Liver (tissue), 3 donors: ENCODE results near the gene ARL5A.

Experiments
- EGR1 ChIP-seq, 2 donors: IDR thresholded peaks; 2 replicates each; pipeline ENCODE4 v1.6.1; 2016 to 2018; ENCODE audit warnings: antibody characterized with exemption in 2 of 2, low read depth in 2 of 2
- FOXA1 ChIP-seq: IDR thresholded peaks from 2 replicates; pipeline ENCODE4 v1.6.1; 2016; ENCODE audit warnings: antibody characterized with exemption
- GABPA ChIP-seq, 2 donors: IDR thresholded peaks in 1 of 2; conservative IDR thresholded peaks in 1 of 2; 2 replicates each; pipeline ENCODE4 v1.6.1; 2016; ENCODE audit warnings: antibody characterized with exemption in 2 of 2, mild to moderate bottlenecking in 1 of 2, moderate library complexity in 1 of 2
- HNF4G ChIP-seq: IDR thresholded peaks from 2 replicates; pipeline ENCODE4 v1.6.1; 2016; ENCODE audit warnings: antibody characterized with exemption
- NR2F2 ChIP-seq: IDR thresholded peaks from 2 replicates; pipeline ENCODE4 v1.6.1; 2016; ENCODE audit warnings: antibody characterized with exemption
- RXRA ChIP-seq, 2 donors: IDR thresholded peaks; 2 replicates each; pipeline ENCODE4 v1.6.1; 2017 to 2018; ENCODE audit warnings: antibody characterized with exemption in 2 of 2, mild to moderate bottlenecking in 1 of 2
- SP1 ChIP-seq: IDR thresholded peaks from 2 replicates; pipeline ENCODE4 v1.6.1; 2018; ENCODE audit warnings: antibody characterized with exemption, mild to moderate bottlenecking
- TAF1 ChIP-seq: conservative IDR thresholded peaks from 2 replicates; pipeline ENCODE4 v1.6.1; 2016; ENCODE audit warnings: antibody characterized with exemption, mild to moderate bottlenecking
- YY1 ChIP-seq: IDR thresholded peaks from 2 replicates; pipeline ENCODE4 v1.6.1; 2016; ENCODE audit warnings: antibody characterized with exemption, mild to moderate bottlenecking
- TF ChIP-seq, protein P1 (sequence below): fragments of 150-350 bp; IDR thresholded peaks from 2 replicates; pipeline ENCODE4 v1.5.1; 2017; ENCODE audit warnings: improper control_type of control experiment, low read depth, low read length; ENCODE audit not compliant: missing input control
- TF ChIP-seq, protein P2 (sequence below): IDR thresholded peaks from 2 replicates; pipeline ENCODE4 v1.6.1; 2016; ENCODE audit warnings: antibody characterized with exemption, mild to moderate bottlenecking
- TF ChIP-seq, protein P3 (sequence below): IDR thresholded peaks from 2 replicates; pipeline ENCODE4 v1.6.1; 2016; ENCODE audit warnings: antibody characterized with exemption
- TF ChIP-seq, protein P4 (sequence below): IDR thresholded peaks from 2 replicates; pipeline ENCODE4 v1.6.1; 2016; ENCODE audit warnings: antibody characterized with exemption
- donor health status: healthy.
- donor health status: healthy.

DNA sequence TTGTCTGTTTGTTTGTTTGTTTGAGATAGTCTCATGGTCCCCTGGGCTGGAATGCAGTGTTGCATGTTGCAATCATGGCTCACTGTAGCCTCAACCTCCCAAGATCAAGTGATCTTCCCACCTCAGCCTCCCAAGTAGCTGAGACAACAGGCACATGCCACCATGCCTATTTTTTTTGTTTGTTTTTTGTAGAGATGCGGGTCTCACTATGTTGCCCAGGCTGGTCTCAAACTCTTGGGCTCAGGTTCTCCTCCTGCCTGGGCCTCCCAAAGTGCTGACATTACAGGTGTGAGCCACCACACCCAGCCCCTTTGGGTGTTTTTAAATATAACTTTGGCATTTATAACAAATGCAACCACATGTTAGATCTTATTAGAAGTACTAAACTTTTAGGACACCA, 37.5 kb downstream of the ARL5A start:
- TF ChIP-seq, protein P1, sequence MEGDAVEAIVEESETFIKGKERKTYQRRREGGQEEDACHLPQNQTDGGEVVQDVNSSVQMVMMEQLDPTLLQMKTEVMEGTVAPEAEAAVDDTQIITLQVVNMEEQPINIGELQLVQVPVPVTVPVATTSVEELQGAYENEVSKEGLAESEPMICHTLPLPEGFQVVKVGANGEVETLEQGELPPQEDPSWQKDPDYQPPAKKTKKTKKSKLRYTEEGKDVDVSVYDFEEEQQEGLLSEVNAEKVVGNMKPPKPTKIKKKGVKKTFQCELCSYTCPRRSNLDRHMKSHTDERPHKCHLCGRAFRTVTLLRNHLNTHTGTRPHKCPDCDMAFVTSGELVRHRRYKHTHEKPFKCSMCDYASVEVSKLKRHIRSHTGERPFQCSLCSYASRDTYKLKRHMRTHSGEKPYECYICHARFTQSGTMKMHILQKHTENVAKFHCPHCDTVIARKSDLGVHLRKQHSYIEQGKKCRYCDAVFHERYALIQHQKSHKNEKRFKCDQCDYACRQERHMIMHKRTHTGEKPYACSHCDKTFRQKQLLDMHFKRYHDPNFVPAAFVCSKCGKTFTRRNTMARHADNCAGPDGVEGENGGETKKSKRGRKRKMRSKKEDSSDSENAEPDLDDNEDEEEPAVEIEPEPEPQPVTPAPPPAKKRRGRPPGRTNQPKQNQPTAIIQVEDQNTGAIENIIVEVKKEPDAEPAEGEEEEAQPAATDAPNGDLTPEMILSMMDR: no peak
- TF ChIP-seq, protein P2, sequence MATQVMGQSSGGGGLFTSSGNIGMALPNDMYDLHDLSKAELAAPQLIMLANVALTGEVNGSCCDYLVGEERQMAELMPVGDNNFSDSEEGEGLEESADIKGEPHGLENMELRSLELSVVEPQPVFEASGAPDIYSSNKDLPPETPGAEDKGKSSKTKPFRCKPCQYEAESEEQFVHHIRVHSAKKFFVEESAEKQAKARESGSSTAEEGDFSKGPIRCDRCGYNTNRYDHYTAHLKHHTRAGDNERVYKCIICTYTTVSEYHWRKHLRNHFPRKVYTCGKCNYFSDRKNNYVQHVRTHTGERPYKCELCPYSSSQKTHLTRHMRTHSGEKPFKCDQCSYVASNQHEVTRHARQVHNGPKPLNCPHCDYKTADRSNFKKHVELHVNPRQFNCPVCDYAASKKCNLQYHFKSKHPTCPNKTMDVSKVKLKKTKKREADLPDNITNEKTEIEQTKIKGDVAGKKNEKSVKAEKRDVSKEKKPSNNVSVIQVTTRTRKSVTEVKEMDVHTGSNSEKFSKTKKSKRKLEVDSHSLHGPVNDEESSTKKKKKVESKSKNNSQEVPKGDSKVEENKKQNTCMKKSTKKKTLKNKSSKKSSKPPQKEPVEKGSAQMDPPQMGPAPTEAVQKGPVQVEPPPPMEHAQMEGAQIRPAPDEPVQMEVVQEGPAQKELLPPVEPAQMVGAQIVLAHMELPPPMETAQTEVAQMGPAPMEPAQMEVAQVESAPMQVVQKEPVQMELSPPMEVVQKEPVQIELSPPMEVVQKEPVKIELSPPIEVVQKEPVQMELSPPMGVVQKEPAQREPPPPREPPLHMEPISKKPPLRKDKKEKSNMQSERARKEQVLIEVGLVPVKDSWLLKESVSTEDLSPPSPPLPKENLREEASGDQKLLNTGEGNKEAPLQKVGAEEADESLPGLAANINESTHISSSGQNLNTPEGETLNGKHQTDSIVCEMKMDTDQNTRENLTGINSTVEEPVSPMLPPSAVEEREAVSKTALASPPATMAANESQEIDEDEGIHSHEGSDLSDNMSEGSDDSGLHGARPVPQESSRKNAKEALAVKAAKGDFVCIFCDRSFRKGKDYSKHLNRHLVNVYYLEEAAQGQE: no peak
- no peak for TF ChIP-seq RXRA (IDR thresholded peaks at IDR 0.05)
- TF ChIP-seq, protein P3, sequence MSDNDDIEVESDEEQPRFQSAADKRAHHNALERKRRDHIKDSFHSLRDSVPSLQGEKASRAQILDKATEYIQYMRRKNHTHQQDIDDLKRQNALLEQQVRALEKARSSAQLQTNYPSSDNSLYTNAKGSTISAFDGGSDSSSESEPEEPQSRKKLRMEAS: no peak
- no peak for TF ChIP-seq HNF4G
- no peak for TF ChIP-seq TAF1
- TF ChIP-seq EGR1 (IDR thresholded peaks at IDR 0.05; ENCODE audit: low read depth in 2 of 2): no peak
- TF ChIP-seq GABPA (IDR thresholded peaks at IDR 0.05 in 1 of 2, conservative IDR thresholded peaks at IDR 0.05 in 1 of 2): no peak
- no peak for TF ChIP-seq FOXA1
- no peak for TF ChIP-seq YY1
- TF ChIP-seq SP1: no peak
- TF ChIP-seq, protein P4, sequence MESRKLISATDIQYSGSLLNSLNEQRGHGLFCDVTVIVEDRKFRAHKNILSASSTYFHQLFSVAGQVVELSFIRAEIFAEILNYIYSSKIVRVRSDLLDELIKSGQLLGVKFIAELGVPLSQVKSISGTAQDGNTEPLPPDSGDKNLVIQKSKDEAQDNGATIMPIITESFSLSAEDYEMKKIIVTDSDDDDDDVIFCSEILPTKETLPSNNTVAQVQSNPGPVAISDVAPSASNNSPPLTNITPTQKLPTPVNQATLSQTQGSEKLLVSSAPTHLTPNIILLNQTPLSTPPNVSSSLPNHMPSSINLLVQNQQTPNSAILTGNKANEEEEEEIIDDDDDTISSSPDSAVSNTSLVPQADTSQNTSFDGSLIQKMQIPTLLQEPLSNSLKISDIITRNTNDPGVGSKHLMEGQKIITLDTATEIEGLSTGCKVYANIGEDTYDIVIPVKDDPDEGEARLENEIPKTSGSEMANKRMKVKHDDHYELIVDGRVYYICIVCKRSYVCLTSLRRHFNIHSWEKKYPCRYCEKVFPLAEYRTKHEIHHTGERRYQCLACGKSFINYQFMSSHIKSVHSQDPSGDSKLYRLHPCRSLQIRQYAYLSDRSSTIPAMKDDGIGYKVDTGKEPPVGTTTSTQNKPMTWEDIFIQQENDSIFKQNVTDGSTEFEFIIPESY: no peak
- no peak for TF ChIP-seq NR2F2
